Endodermal cell (in vitro differentiated cells): ENCODE data around the gene LDLRAD4. TPM values are rescaled to one million over a fixed set of nuclear protein-coding genes. Genes with fewer than 3 reads are reported as not detected.

ENCODE experiments used
- DNase-seq: peaks from one replicate; pipeline ENCODE4 v3.0.0-alpha.2; 2017
- H3K27ac ChIP-seq: 2 replicates; pipeline ENCODE4 v1.5.1; 2013; ENCODE audit warnings: mild to moderate bottlenecking, low read depth, low read length, moderate library complexity
- H3K27me3 ChIP-seq: 2 replicates; pipeline ENCODE4 v1.6.1; 2013; ENCODE audit warnings: mild to moderate bottlenecking, low read length, moderate library complexity; ENCODE audit not compliant: insufficient read depth, control insufficient read depth, poor library complexity, severe bottlenecking
- H3K36me3 ChIP-seq: 2 replicates; pipeline ENCODE4 v1.7.0; 2013; ENCODE audit warnings: mild to moderate bottlenecking, low read length, moderate library complexity; ENCODE audit not compliant: control insufficient read depth, insufficient read depth
- H3K4me1 ChIP-seq: one replicate; pipeline ENCODE4 v1.7.0; 2013; ENCODE audit warnings: low read length; ENCODE audit not compliant: control insufficient read depth, insufficient read depth
- H3K4me3 ChIP-seq: 2 replicates; pipeline ENCODE4 v1.5.1; 2013; ENCODE audit warnings: mild to moderate bottlenecking, low read length, moderate library complexity
- H3K9ac ChIP-seq: 2 replicates; pipeline ENCODE4 v1.6.1; 2013; ENCODE audit warnings: mild to moderate bottlenecking, low read length, moderate library complexity; ENCODE audit not compliant: poor library complexity, severe bottlenecking; ENCODE audit errors: extremely low read depth
- H3K9me3 ChIP-seq: 2 replicates; pipeline ENCODE4 v1.6.1; 2013; ENCODE audit warnings: mild to moderate bottlenecking, low read length, moderate library complexity; ENCODE audit not compliant: control insufficient read depth
- H3K27ac Mint-ChIP-seq: 2 replicates; pipeline ENCODE4 v1.8.0; 2020; ENCODE audit warnings: mixed read lengths
- H3K27me3 Mint-ChIP-seq: 2 replicates; pipeline ENCODE4 v1.8.0; 2021; ENCODE audit warnings: mild to moderate bottlenecking, mixed read lengths; ENCODE audit not compliant: insufficient read depth
- H3K36me3 Mint-ChIP-seq: 2 replicates; pipeline ENCODE4 v1.8.0; 2020; ENCODE audit warnings: low read depth, mixed read lengths
- H3K4me1 Mint-ChIP-seq: 2 replicates; pipeline ENCODE4 v1.8.0; 2020; ENCODE audit warnings: mixed read lengths
- H3K4me3 Mint-ChIP-seq: 2 replicates; pipeline ENCODE4 v1.8.0; 2020; ENCODE audit warnings: mild to moderate bottlenecking, moderate library complexity, mixed read lengths
- H3K9me3 Mint-ChIP-seq: 2 replicates; pipeline ENCODE4 v1.8.0; 2020; ENCODE audit warnings: mild to moderate bottlenecking, mixed read lengths
- WGBS, 2 experiments: methylation state at CpG; one replicate each; pipeline versions ENCODE4 v1.1.5 to v1.1.7; 2013; ENCODE audit warnings: missing lambda C conversion rate in 2 of 2, mixed read lengths in 1 of 2; ENCODE audit not compliant: insufficient coverage in 1 of 2, insufficient read length in 1 of 2; 5-methylcytosine and 5-hydroxymethylcytosine counted together
- total RNA-seq, 2 donors: library from RNA; stranded (reverse); fragmentation: NEBNext Ultra II Directional in 1 of 2; extraction: Animal tissue kit (Norgen Biotek cat#: 25700) in 1 of 2; gene quantifications; 2 replicates in 1 of 2; 3 replicates in 1 of 2; pipeline ENCODE4 v1.2.1, GENCODE V29; 2021
- TF ChIP-seq, protein P1 (sequence below): fragments of 200-600 bp; sonication (generic); conservative IDR thresholded peaks from 2 replicates; pipeline ENCODE4 v1.5.0; 2021; ENCODE audit warnings: antibody characterized with exemption, mild to moderate bottlenecking

Gene LDLRAD4
- total RNA-seq, 2 donors from 2014 or later = 14.9 to 15.1 TPM

DNA sequence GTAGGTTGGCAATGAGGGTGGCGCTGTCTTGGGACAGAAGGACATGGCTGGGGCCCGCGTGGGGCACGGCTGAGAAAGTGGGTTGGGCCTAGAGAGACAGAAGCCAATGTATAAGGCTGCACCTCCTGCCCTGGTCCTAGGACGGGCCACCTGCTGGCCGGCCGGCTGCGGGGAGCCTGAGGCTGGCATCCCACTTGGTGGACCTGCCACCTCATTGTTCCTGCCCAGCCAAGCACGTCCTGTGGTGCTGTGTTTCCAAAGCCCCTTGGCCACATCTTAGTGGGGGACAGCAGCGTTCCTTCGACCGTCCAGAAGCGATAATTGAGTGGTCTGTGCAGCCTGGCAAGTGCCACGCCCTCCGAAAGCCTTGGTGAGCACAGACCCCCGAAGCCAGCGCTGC lies 223.9 kb downstream of the LDLRAD4 start:
- H3K27me3 ChIP-seq = peaks cover 3% of the 10 kb centered on the region
- no peak overlapping the region for H3K9ac ChIP-seq
- H3K27ac ChIP-seq = no peak overlapping the region
- 92 to 94% methylated on average over 17 of the region's 17 CpGs for WGBS, 2 experiments
- no peaks in the 10 kb centered on the region for H3K9me3 ChIP-seq
- no peak overlapping the region for H3K4me3 Mint-ChIP-seq
- H3K27me3 Mint-ChIP-seq = no peaks in the 10 kb centered on the region
- H3K36me3 ChIP-seq = no peaks in the 10 kb centered on the region
- H3K36me3 Mint-ChIP-seq = no peaks in the 10 kb centered on the region
- H3K4me3 ChIP-seq = no peak overlapping the region
- H3K9me3 Mint-ChIP-seq = no peaks in the 10 kb centered on the region
- H3K4me1 ChIP-seq = peaks cover 4% of the 10 kb centered on the region
- TF ChIP-seq, protein P1, sequence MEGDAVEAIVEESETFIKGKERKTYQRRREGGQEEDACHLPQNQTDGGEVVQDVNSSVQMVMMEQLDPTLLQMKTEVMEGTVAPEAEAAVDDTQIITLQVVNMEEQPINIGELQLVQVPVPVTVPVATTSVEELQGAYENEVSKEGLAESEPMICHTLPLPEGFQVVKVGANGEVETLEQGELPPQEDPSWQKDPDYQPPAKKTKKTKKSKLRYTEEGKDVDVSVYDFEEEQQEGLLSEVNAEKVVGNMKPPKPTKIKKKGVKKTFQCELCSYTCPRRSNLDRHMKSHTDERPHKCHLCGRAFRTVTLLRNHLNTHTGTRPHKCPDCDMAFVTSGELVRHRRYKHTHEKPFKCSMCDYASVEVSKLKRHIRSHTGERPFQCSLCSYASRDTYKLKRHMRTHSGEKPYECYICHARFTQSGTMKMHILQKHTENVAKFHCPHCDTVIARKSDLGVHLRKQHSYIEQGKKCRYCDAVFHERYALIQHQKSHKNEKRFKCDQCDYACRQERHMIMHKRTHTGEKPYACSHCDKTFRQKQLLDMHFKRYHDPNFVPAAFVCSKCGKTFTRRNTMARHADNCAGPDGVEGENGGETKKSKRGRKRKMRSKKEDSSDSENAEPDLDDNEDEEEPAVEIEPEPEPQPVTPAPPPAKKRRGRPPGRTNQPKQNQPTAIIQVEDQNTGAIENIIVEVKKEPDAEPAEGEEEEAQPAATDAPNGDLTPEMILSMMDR = no peak
- DNase-seq = no peak
- peaks cover 11% of the 10 kb centered on the region for H3K4me1 Mint-ChIP-seq
- H3K27ac Mint-ChIP-seq = no peak overlapping the region

DNA sequence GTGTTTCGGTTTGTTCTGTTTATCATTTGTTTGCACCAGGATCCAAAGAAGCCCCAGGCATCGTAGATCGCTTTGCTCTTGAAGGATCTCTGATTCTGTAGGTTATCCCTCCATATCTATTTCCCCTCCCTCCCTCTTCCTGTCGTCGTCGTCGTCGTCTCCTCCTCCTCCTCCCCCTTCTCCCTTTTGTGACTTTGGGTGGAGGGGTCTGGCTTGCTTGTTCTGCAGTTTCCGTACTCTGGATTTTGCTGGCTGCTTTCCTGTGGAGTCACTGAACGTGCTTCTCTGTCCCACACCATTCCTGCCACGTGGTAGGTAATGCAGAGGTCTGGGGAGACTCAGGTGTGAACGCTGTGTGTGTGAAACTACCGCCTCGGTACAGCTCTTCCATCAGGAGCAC lies 225.0 kb downstream of the LDLRAD4 start:
- peaks cover 14% of the 10 kb centered on the region for H3K27me3 ChIP-seq
- H3K27ac ChIP-seq = no peak overlapping the region
- Mint-ChIP-seq H3K4me3 (no peak overlapping the region), H3K36me3 (no peaks in the 10 kb centered on the region), H3K4me1 (peaks cover 15% of the 10 kb centered on the region), H3K27ac (no peak overlapping the region), H3K9me3 (no peaks in the 10 kb centered on the region), H3K27me3 (peaks cover 11% of the 10 kb centered on the region)
- TF ChIP-seq, protein P1 = no peak
- DNase-seq = no peak
- no peak overlapping the region for H3K9ac ChIP-seq
- no peaks in the 10 kb centered on the region for H3K36me3 ChIP-seq
- WGBS, 2 experiments = 56 to 93% methylated on average over 5 to 14 of the region's 14 CpGs
- H3K4me1 ChIP-seq = peaks cover 4% of the 10 kb centered on the region
- H3K9me3 ChIP-seq = no peaks in the 10 kb centered on the region
- H3K4me3 ChIP-seq = no peak overlapping the region

DNA sequence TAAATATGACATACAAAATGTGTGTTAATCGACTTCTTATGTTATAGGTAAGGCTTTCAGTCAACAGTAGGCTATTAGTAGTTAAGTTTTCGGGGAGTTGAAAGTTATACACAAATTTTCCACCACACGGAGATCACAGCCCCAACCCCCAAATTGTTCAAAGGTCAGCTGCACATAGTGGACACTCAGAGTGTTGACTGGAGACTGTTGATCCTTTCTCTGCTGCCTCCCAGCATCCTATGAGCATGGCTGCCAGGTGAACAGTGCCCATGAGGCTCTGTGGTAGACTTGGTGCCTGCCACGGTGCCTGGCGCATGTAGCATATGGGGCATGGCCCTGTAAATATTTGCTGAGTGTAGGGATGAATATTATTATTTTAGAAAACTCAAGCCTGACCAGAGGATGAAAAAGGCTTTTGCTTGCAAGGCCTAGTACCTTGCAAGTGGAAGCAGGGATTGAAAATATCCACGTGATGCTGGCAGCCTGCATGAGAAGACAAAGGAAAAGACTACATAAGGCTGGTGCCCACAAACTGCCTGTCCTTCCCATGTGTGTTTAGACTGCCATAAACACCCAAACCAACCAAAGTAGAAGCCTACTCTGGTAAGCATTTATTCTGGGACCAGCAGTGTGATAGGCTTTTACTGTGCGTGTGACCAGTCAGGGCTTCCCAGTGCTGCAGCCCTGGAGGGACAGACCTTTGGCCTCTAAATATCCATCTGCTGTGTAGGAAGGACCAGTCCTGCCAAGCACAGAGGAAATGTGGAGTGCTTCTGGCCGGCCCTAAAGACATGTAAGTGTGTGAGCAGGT lies 226.1 kb downstream of the LDLRAD4 start:
- no peak overlapping the region for H3K4me3 ChIP-seq
- Mint-ChIP-seq H3K9me3 (no peaks in the 10 kb centered on the region), H3K4me3 (no peak overlapping the region), H3K36me3 (no peaks in the 10 kb centered on the region), H3K4me1 (peaks cover 15% of the 10 kb centered on the region), H3K27me3 (peaks cover 22% of the 10 kb centered on the region), H3K27ac (no peak overlapping the region)
- 90 to 95% methylated on average over 4 to 8 of the region's 8 CpGs for WGBS, 2 experiments
- peak overlapping the region; percentile 29 for H3K27ac ChIP-seq
- no peak for DNase-seq
- H3K27me3 ChIP-seq = peaks cover 22% of the 10 kb centered on the region
- no peaks in the 10 kb centered on the region for H3K9me3 ChIP-seq
- TF ChIP-seq, protein P1 = no peak
- peaks cover 4% of the 10 kb centered on the region for H3K4me1 ChIP-seq
- no peaks in the 10 kb centered on the region for H3K36me3 ChIP-seq
- no peak overlapping the region for H3K9ac ChIP-seq
